Hepatocyte (in vitro differentiated cells): Measurements from ENCODE around the gene KYAT1. TPM values are rescaled to one million over a fixed set of nuclear protein-coding genes. Genes with fewer than 3 reads are reported as not detected.

ENCODE experiments used
- DNase-seq: peaks from one replicate; pipeline ENCODE4 v3.0.0-alpha.2; 2016; ENCODE audit warnings: low spot score
- H2AFZ ChIP-seq: fragments of 200-600 bp; sonication (generic); 2 replicates; pipeline ENCODE4 v1.6.0; 2016; ENCODE audit warnings: antibody characterized with exemption, mild to moderate bottlenecking
- H3K27ac ChIP-seq: fragments of 200-600 bp; sonication (generic); 2 replicates; pipeline ENCODE4 v1.5.1; 2016; ENCODE audit warnings: mild to moderate bottlenecking
- H3K27me3 ChIP-seq: fragments of 200-600 bp; sonication (generic); 2 replicates; pipeline ENCODE4 v1.6.1; 2016
- H3K36me3 ChIP-seq: fragments of 200-600 bp; sonication (generic); replicated peaks from 2 replicates; pipeline ENCODE4 v1.5.1; 2016; ENCODE audit warnings: low read depth; ENCODE audit not compliant: insufficient read depth
- H3K4me1 ChIP-seq: fragments of 200-600 bp; sonication (generic); 2 replicates; pipeline ENCODE4 v1.5.1; 2016; ENCODE audit warnings: mild to moderate bottlenecking, moderate library complexity; ENCODE audit not compliant: insufficient read depth
- H3K4me2 ChIP-seq: fragments of 200-600 bp; sonication (generic); 2 replicates; pipeline ENCODE4 v1.6.0; 2016
- H3K4me3 ChIP-seq: fragments of 200-600 bp; sonication (generic); 2 replicates; pipeline ENCODE4 v1.5.1; 2016; ENCODE audit warnings: mild to moderate bottlenecking
- H3K79me2 ChIP-seq: fragments of 200-600 bp; sonication (generic); 2 replicates; pipeline ENCODE4 v1.6.0; 2017; ENCODE audit warnings: mild to moderate bottlenecking
- H3K9me2 ChIP-seq: fragments of 200-600 bp; sonication (generic); replicated peaks from 2 replicates; pipeline ENCODE4 v1.6.0; 2017; ENCODE audit warnings: mild to moderate bottlenecking; ENCODE audit not compliant: insufficient read depth
- H3K9me3 ChIP-seq: fragments of 200-600 bp; sonication (generic); 2 replicates; pipeline ENCODE4 v1.5.1; 2016; ENCODE audit warnings: low read depth, mild to moderate bottlenecking
- H4K20me1 ChIP-seq: fragments of 200-600 bp; sonication (generic); 2 replicates; pipeline ENCODE4 v1.6.0; 2016; ENCODE audit warnings: mild to moderate bottlenecking; ENCODE audit not compliant: insufficient read depth, poor library complexity, severe bottlenecking
- EZH2 ChIP-seq: fragments of 200-600 bp; sonication (generic); IDR thresholded peaks from 2 replicates; pipeline ENCODE4 v1.6.1; 2016; ENCODE audit warnings: antibody characterized with exemption, mild to moderate bottlenecking, borderline replicate concordance
- EZH2phosphoT487 ChIP-seq: fragments of 200-600 bp; sonication (generic); IDR thresholded peaks from one replicate; pipeline ENCODE4 v1.6.1; 2018; ENCODE audit warnings: antibody characterized with exemption, mild to moderate bottlenecking, low read depth, moderate library complexity; ENCODE audit not compliant: unreplicated experiment, severe bottlenecking
- WGBS: methylation state at CpG from one replicate; pipeline ENCODE4 v1.1.6; 2016; ENCODE audit warnings: low lambda C conversion rate; ENCODE audit errors: missing lambda C conversion rate; 5-methylcytosine and 5-hydroxymethylcytosine counted together
- polyA plus RNA-seq: library from polyadenylated mRNA; unstranded; fragments of >200 nt; fragmentation: Nextera tagmentation; extraction: Ambion mirVana; gene quantifications from 2 replicates; pipeline ENCODE4 v1.2.1, GENCODE V29; 2016
- total RNA-seq: library from RNA; depleted of rRNA; stranded (reverse); fragments of >200 nt; gene quantifications from 2 replicates; pipeline ENCODE4 v1.2.3, GENCODE V29; 2014
- TF ChIP-seq, protein P1 (sequence below): fragments of 200-600 bp; sonication (generic); IDR thresholded peaks from 2 replicates; pipeline ENCODE4 v1.5.1; 2016; ENCODE audit warnings: antibody characterized with exemption, mild to moderate bottlenecking; ENCODE audit not compliant: poor library complexity

Gene KYAT1
- total and polyA plus RNA-seq, 2 experiments from 2014 or later, result 5.1 to 8.7 TPM

GRCh38 chr9:128913995-128914772, 32.4 kb upstream of the KYAT1 start:
- Histone ChIP-seq H3K79me2 (peaks cover 47% of the 10 kb centered on the region), H2AFZ (no peak overlapping the region), H4K20me1 (no peaks in the 10 kb centered on the region), H3K4me3 (no peak overlapping the region), H3K27me3 (no peaks in the 10 kb centered on the region), H3K4me1 (peaks cover 25% of the 10 kb centered on the region), H3K9me2 (no peaks in the 10 kb centered on the region), H3K9me3 (no peaks in the 10 kb centered on the region), H3K36me3 (no peaks in the 10 kb centered on the region), H3K27ac (no peak overlapping the region), H3K4me2 (no peak overlapping the region)
- WGBS, result 88% methylated on average over 19 of the region's 23 CpGs
- TF ChIP-seq EZH2phosphoT487 (no peak), EZH2 (no peak)
- TF ChIP-seq, protein P1, sequence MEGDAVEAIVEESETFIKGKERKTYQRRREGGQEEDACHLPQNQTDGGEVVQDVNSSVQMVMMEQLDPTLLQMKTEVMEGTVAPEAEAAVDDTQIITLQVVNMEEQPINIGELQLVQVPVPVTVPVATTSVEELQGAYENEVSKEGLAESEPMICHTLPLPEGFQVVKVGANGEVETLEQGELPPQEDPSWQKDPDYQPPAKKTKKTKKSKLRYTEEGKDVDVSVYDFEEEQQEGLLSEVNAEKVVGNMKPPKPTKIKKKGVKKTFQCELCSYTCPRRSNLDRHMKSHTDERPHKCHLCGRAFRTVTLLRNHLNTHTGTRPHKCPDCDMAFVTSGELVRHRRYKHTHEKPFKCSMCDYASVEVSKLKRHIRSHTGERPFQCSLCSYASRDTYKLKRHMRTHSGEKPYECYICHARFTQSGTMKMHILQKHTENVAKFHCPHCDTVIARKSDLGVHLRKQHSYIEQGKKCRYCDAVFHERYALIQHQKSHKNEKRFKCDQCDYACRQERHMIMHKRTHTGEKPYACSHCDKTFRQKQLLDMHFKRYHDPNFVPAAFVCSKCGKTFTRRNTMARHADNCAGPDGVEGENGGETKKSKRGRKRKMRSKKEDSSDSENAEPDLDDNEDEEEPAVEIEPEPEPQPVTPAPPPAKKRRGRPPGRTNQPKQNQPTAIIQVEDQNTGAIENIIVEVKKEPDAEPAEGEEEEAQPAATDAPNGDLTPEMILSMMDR, result no peak
- no peak for DNase-seq

DNA sequence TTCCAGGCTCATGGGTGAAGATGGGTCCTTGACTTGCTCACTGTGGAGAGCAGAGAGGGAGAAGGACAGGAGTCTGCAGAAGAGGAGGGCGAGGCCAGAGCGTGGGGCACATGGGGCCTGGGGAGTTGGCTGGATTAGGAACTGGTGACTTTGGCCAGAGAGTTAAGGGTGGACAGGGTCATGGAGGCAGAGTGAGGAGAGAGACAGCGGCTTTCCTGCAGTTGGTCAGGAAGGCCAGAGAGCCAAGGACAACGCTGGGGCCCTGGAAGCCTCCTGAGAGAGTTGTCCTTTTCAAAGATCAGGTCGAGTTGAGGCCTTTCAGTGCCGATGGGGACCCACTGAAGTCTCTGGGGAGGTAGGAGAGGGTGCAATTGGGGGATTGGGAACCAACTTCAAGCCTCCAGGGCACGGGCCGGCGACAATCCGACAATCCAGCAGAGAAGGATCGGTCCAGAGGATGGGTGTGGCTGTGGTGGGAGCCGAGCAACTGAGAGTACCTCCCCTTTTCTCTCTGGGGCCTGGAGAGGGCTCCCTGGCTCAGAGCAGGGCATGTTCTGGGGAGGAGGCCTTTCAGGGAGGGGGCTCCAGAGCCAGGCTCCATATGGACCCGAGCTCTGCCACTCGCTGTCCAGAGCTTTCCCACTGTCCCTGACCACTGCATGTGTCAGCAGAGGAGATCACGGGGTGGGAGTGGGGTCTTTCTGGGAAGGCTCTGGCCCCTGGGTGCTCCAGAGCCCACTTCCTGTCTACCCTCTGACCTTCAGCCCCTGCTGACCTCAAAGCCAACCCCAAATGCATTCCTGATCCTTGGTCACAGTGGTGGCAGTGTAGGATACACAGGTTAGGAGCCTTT, 31.5 kb upstream of the KYAT1 start:
- Histone ChIP-seq H2AFZ (no peak overlapping the region), H3K36me3 (no peaks in the 10 kb centered on the region), H3K27ac (peak overlapping the region; percentile 74), H3K9me3 (no peaks in the 10 kb centered on the region), H3K9me2 (no peaks in the 10 kb centered on the region), H3K27me3 (no peaks in the 10 kb centered on the region), H4K20me1 (no peaks in the 10 kb centered on the region), H3K4me3 (no peak overlapping the region), H3K4me1 (peaks cover 25% of the 10 kb centered on the region), H3K4me2 (no peak overlapping the region), H3K79me2 (peaks cover 47% of the 10 kb centered on the region)
- TF ChIP-seq EZH2phosphoT487, result no peak
- TF ChIP-seq EZH2, result no peak
- TF ChIP-seq, protein P1, result no peak
- DNase-seq, result no peak
- 88% methylated on average over 15 of the region's 15 CpGs for WGBS

DNA sequence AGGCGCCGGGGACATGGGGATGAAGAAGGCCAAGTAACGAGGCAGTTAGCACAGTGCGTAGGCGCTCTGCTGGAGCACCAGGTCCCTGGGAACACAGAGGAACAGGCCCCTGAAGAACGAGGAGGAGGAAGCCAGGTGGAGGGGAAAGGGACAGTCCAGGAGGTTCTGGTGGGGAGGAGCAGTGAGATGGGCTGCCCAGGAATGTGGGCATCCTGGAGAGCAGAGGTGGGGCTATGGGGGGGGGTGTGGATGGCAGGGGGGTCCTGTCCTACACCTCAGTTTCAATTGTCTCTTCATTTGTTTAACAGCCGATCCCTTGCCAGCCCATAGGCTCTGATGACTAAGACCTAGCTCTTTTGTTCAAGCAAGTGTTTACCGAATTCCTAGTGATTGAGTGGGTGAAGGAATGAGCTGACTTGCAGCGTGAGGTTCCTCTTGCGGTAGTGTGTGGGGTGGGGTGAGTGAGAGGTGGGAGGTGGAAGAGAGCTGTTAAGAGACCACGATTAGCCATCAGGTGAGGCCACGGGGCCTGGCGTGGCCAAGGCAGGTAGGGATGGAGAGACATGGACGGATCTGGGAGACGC, 30.6 kb upstream of the KYAT1 start:
- no peaks in the 10 kb centered on the region for H3K36me3 ChIP-seq
- peak overlapping the region; percentile 86 for H3K27ac ChIP-seq
- WGBS, result 70% methylated on average over 15 of the region's 15 CpGs
- no peak overlapping the region for H2AFZ ChIP-seq
- no peak for TF ChIP-seq EZH2phosphoT487
- no peak for TF ChIP-seq EZH2
- TF ChIP-seq, protein P1, result no peak
- no peaks in the 10 kb centered on the region for H3K27me3 ChIP-seq
- H3K4me1 ChIP-seq, result peaks cover 25% of the 10 kb centered on the region
- H3K9me2 ChIP-seq, result no peaks in the 10 kb centered on the region
- no peaks in the 10 kb centered on the region for H3K9me3 ChIP-seq
- peaks cover 48% of the 10 kb centered on the region for H3K79me2 ChIP-seq
- peak overlapping the region; percentile 33 for H3K4me2 ChIP-seq
- H3K4me3 ChIP-seq, result no peak overlapping the region
- H4K20me1 ChIP-seq, result no peaks in the 10 kb centered on the region
- DNase-seq, result peak; percentile 55
